HG02763 (cell line): Measurements from ENCODE around the gene SLC4A8.
"Not testable (repeated sequence)": the region's sequence is repeated elsewhere in the genome, so short reads cannot be mapped to it uniquely, and the experiment has no call there.

Experiments
- ATAC-seq: cut with Tn5 transposase; IDR thresholded peaks from one replicate; pipeline ENCODE4 v1.9.1; 2021; ENCODE audit warnings: mild to moderate bottlenecking, moderate library complexity; ENCODE audit not compliant: unreplicated experiment

SLC4A8 gene

GRCh38 chr12:51428256-51428655 is 3.6 kb downstream of the SLC4A8 start:
- ATAC-seq, result no peak

GRCh38 chr12:51429700-51430099 is 5.1 kb downstream of the SLC4A8 start:
- ATAC-seq, result no peak

- no peak for ATAC-seq
Measured at GRCh38 chr12:51430196-51430895, 5.7 kb downstream of the SLC4A8 start.

GRCh38 chr12:51432921-51433320 is 8.3 kb downstream of the SLC4A8 start:
- ATAC-seq, result no peak

GRCh38 chr12:51434305-51434704 is 9.7 kb downstream of the SLC4A8 start:
- no peak for ATAC-seq

- ATAC-seq, result no peak
Measured at GRCh38 chr12:51437431-51437830, 12.8 kb downstream of the SLC4A8 start.

- no peak for ATAC-seq
Measured at GRCh38 chr12:51439330-51439729, 14.7 kb downstream of the SLC4A8 start.

GRCh38 chr12:51441583-51441982 is 17.0 kb downstream of the SLC4A8 start:
- ATAC-seq, result no peak

- no peak for ATAC-seq
Measured at GRCh38 chr12:51442324-51442723, 17.7 kb downstream of the SLC4A8 start.

GRCh38 chr12:51443573-51443972 is 18.9 kb downstream of the SLC4A8 start:
- no peak for ATAC-seq

GRCh38 chr12:51448618-51449256 is 24.1 kb downstream of the SLC4A8 start:
- no peak for ATAC-seq

GRCh38 chr12:51449580-51450246 is 25.1 kb downstream of the SLC4A8 start:
- no peak for ATAC-seq

GRCh38 chr12:51450333-51450732 is 25.7 kb downstream of the SLC4A8 start:
- no peak for ATAC-seq

GRCh38 chr12:51450806-51451205 is 26.2 kb downstream of the SLC4A8 start:
- ATAC-seq, result no peak

GRCh38 chr12:51454016-51454415 is 29.4 kb downstream of the SLC4A8 start:
- not testable (repeated sequence) for ATAC-seq

GRCh38 chr12:51455050-51455449 is 30.4 kb downstream of the SLC4A8 start:
- not testable (repeated sequence) for ATAC-seq

- ATAC-seq, result no peak
Measured at GRCh38 chr12:51458635-51459034, 34.0 kb downstream of the SLC4A8 start.

GRCh38 chr12:51460519-51460918 is 35.9 kb downstream of the SLC4A8 start:
- ATAC-seq, result no peak

- no peak for ATAC-seq
Measured at GRCh38 chr12:51465491-51465890, 40.9 kb downstream of the SLC4A8 start.

GRCh38 chr12:51470116-51470515 is 45.5 kb downstream of the SLC4A8 start:
- no peak for ATAC-seq

- ATAC-seq, result no peak
Measured at GRCh38 chr12:51471111-51471864, 46.7 kb downstream of the SLC4A8 start.
